ENCODE results near the gene NSD1. TPM values are rescaled to one million over a fixed set of nuclear protein-coding genes. Genes with fewer than 3 reads are reported as not detected.

NSD1 gene
- total RNA-seq, 1 donor from 2014 or later, result 32.4 TPM

- Histone ChIP-seq H3K36me3 (ENCODE audit: control insufficient read depth, insufficient read depth, low read length) (peaks cover 3% of the 10 kb centered on the region), H3K27me3 (ENCODE audit: control insufficient read depth, insufficient read depth, low read length) (no peaks in the 10 kb centered on the region), H3K4me3 (ENCODE audit: low read depth, low read length) (no peak overlapping the region)
- no peak for TF ChIP-seq CTCF (IDR thresholded peaks at IDR 0.05; ENCODE audit: insufficient read depth, low read length, severe bottlenecking)
- no peak for FAIRE-seq
- peak; percentile 18 for DNase-seq (ENCODE audit: low read depth)
These were observed 137.5 kb downstream of the NSD1 start for GRCh38 chr5:177271113-177271512.

- TF ChIP-seq CTCF (IDR thresholded peaks at IDR 0.05; ENCODE audit: insufficient read depth, low read length, severe bottlenecking), result no peak
- Histone ChIP-seq H3K4me3 (ENCODE audit: low read depth, low read length) (no peak overlapping the region), H3K36me3 (ENCODE audit: control insufficient read depth, insufficient read depth, low read length) (no peaks in the 10 kb centered on the region), H3K27me3 (ENCODE audit: control insufficient read depth, insufficient read depth, low read length) (no peaks in the 10 kb centered on the region)
- FAIRE-seq (no peak), DNase-seq (ENCODE audit: low read depth) (no peak)
These were observed 142.3 kb downstream of the NSD1 start for GRCh38 chr5:177275883-177276282.

GRCh38 chr5:177276886-177277285 is 143.3 kb downstream of the NSD1 start:
- no peaks in the 10 kb centered on the region for H3K27me3 ChIP-seq (ENCODE audit: control insufficient read depth, insufficient read depth, low read length)
- no peak for DNase-seq (ENCODE audit: low read depth)
- H3K36me3 ChIP-seq (ENCODE audit: control insufficient read depth, insufficient read depth, low read length), result peaks cover 3% of the 10 kb centered on the region
- no peak overlapping the region for H3K4me3 ChIP-seq (ENCODE audit: low read depth, low read length)
- FAIRE-seq, result no peak
- no peak for TF ChIP-seq CTCF (IDR thresholded peaks at IDR 0.05; ENCODE audit: insufficient read depth, low read length, severe bottlenecking)

GRCh38 chr5:177288191-177288590 is 154.6 kb downstream of the NSD1 start:
- peaks cover 24% of the 10 kb centered on the region for H3K36me3 ChIP-seq (ENCODE audit: control insufficient read depth, insufficient read depth, low read length)
- H3K4me3 ChIP-seq (ENCODE audit: low read depth, low read length), result no peak overlapping the region
- FAIRE-seq (no peak), DNase-seq (ENCODE audit: low read depth) (no peak)
- no peaks in the 10 kb centered on the region for H3K27me3 ChIP-seq (ENCODE audit: control insufficient read depth, insufficient read depth, low read length)
- TF ChIP-seq CTCF (IDR thresholded peaks at IDR 0.05; ENCODE audit: insufficient read depth, low read length, severe bottlenecking), result no peak

- DNase-seq (ENCODE audit: low read depth) (no peak), FAIRE-seq (no peak)
- Histone ChIP-seq H3K27me3 (ENCODE audit: control insufficient read depth, insufficient read depth, low read length) (no peaks in the 10 kb centered on the region), H3K36me3 (ENCODE audit: control insufficient read depth, insufficient read depth, low read length) (peaks cover 36% of the 10 kb centered on the region), H3K4me3 (ENCODE audit: low read depth, low read length) (no peak overlapping the region)
- TF ChIP-seq CTCF (IDR thresholded peaks at IDR 0.05; ENCODE audit: insufficient read depth, low read length, severe bottlenecking), result no peak
These were observed 157.4 kb downstream of the NSD1 start for GRCh38 chr5:177290816-177291596.

- DNase-seq (ENCODE audit: low read depth), result no peak
- no peak for FAIRE-seq
- Histone ChIP-seq H3K36me3 (ENCODE audit: control insufficient read depth, insufficient read depth, low read length) (peaks cover 35% of the 10 kb centered on the region), H3K27me3 (ENCODE audit: control insufficient read depth, insufficient read depth, low read length) (no peaks in the 10 kb centered on the region), H3K4me3 (ENCODE audit: low read depth, low read length) (no peak overlapping the region)
- TF ChIP-seq CTCF (IDR thresholded peaks at IDR 0.05; ENCODE audit: insufficient read depth, low read length, severe bottlenecking), result no peak
These were observed 158.2 kb downstream of the NSD1 start for GRCh38 chr5:177291735-177292134.
